H1 (cell line): ENCODE measurements around the gene ZNF70. TPM values are rescaled to one million over a fixed set of nuclear protein-coding genes. Genes with fewer than 3 reads are reported as not detected.

Experiments used
- ATF2 ChIP-seq: IDR thresholded peaks from 2 replicates; pipeline ENCODE4 v1.6.1; 2012; ENCODE audit warnings: low read length, inconsistent platforms
- CHD1 ChIP-seq: IDR thresholded peaks from 2 replicates; pipeline ENCODE4 v1.6.1; 2012; ENCODE audit warnings: low read depth, low read length, improper control_type of control experiment
- CTCF ChIP-seq, 3 experiments: IDR thresholded peaks; 1 replicate in 2 of 3; 2 replicates in 1 of 3; pipeline versions ENCODE4 v1.5.1 to v1.6.1; 2011; ENCODE audit warnings: low read length in 3 of 3, mild to moderate bottlenecking in 3 of 3, inconsistent platforms in 2 of 3, low read depth in 1 of 3, moderate library complexity in 1 of 3; ENCODE audit not compliant: insufficient read depth in 1 of 3; ENCODE audit errors: control extremely low read depth in 1 of 3
- EGR1 ChIP-seq: IDR thresholded peaks from 2 replicates; pipeline ENCODE4 v1.6.1; 2011; ENCODE audit warnings: low read depth, low read length, borderline replicate concordance
- HDAC2 ChIP-seq, 2 experiments: fragments of 300-600 bp in 1 of 2; sonication (generic) in 1 of 2; IDR thresholded peaks; 2 replicates each; pipeline ENCODE4 v1.6.1; 2011 to 2012; ENCODE audit warnings: low read depth in 2 of 2, low read length in 2 of 2, mild to moderate bottlenecking in 2 of 2, moderate library complexity in 2 of 2, borderline replicate concordance in 1 of 2, inconsistent platforms in 1 of 2
- SIX5 ChIP-seq: IDR thresholded peaks from 2 replicates; pipeline ENCODE4 v1.6.1; 2011; ENCODE audit warnings: mild to moderate bottlenecking, low read depth, low read length
- SP2 ChIP-seq: IDR thresholded peaks from 2 replicates; pipeline ENCODE4 v1.6.1; 2012; ENCODE audit warnings: mild to moderate bottlenecking, low read length, inconsistent platforms
- TBP ChIP-seq: IDR thresholded peaks from 2 replicates; pipeline ENCODE4 v1.6.1; 2011; ENCODE audit warnings: low read depth, low read length, improper control_type of control experiment
- polyA plus RNA-seq, 7 experiments: library from polyadenylated mRNA; depleted of rRNA in 3 of 7; stranded (reverse) in 5 of 7; unstranded in 2 of 7; fragments of >200 nt in 5 of 7; fragments of 200-250 nt in 2 of 7; gene quantifications; 1 replicate in 5 of 7; 2 replicates in 1 of 7; 4 replicates in 1 of 7; pipeline versions ENCODE4 v1.2.1 to v1.2.3, GENCODE V29; 2011 to 2013; ENCODE audit warnings: missing spikeins in 2 of 7, mixed read lengths in 2 of 7
- total RNA-seq: library from RNA; stranded (reverse); fragmentation: NEBNext Ultra II Directional; extraction: Animal tissue kit (Norgen Biotek cat#: 25700); gene quantifications from 2 replicates; pipeline ENCODE4 v1.2.1, GENCODE V29; 2021

ZNF70 gene
- total and polyA plus RNA-seq, 2 of the 8 experiments (the other 6 are each of a cell fraction or from before 2014, with no cell fraction given), result 1.1 to 2.6 TPM

DNA sequence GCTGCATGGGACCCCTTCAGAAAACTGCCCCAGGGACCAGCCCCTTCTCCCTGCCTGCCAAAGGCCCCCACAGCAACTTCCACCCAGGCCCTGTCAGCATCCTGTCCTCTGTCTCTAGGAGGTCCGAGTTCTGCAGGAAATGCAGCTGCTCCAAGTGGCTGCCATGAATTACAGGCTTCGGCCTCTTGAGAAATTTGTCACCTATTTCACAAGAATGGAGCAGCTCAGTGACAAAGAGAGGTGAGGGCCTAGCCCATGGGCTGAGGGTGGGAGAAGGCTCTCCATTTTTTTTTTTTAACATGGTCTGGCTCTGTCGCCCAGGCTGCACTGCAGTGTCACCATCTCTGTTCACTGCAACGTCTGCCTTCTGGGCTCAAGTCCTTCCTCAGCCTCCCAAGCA, 52.8 kb downstream of the ZNF70 start (continued):
- TF ChIP-seq CTCF (IDR thresholded peaks at IDR 0.05; ENCODE audit: control extremely low read depth in 1 of 3, insufficient read depth in 1 of 3, low read depth in 1 of 3, low read length in 3 of 3), result no peak
- TF ChIP-seq CHD1, result no peak
- no peak for TF ChIP-seq HDAC2 (IDR thresholded peaks at IDR 0.05; ENCODE audit: borderline replicate concordance in 1 of 2, low read depth in 2 of 2, low read length in 2 of 2)
- no peak for TF ChIP-seq ATF2
- no peak for TF ChIP-seq SP2
- no peak for TF ChIP-seq EGR1
- no peak for TF ChIP-seq SIX5
- TF ChIP-seq TBP, result no peak
